Lower leg skin (tissue), 3 donors: ENCODE results near the gene SLC17A3.

Experiments
- POLR2A ChIP-seq, 2 donors: fragments of 450-650 bp; IDR thresholded peaks; one replicate each; pipeline ENCODE4 v1.6.1; 2016 to 2017; ENCODE audit warnings: antibody characterized with exemption in 2 of 2, mild to moderate bottlenecking in 1 of 2, moderate library complexity in 1 of 2
- TF ChIP-seq, protein P1 (sequence below), 3 donors: fragments of 450-650 bp; IDR thresholded peaks; one replicate each; pipeline ENCODE4 v1.5.1; 2016; ENCODE audit warnings: antibody characterized with exemption in 3 of 3, mild to moderate bottlenecking in 3 of 3, moderate library complexity in 2 of 3

DNA sequence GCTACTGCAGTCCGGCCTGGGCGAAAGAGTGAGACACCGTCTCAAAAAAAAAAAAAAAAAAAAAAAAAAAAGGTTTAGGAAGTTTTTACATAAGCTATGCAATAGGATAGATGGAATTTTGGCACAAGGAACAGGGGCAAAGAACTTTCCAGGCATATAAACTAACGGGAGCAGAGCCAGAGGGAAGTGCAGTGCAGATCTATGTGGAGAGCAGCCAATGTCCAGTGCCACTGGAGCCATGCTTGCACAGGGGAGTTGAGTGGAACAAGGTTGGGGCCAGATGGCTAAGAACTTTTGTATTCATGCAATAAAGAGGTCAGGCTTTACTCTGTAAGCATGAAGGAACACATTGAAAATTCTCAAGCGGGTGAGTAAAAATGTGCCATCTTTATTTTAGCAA, 45.6 kb upstream of the SLC17A3 start:
- TF ChIP-seq, protein P1, sequence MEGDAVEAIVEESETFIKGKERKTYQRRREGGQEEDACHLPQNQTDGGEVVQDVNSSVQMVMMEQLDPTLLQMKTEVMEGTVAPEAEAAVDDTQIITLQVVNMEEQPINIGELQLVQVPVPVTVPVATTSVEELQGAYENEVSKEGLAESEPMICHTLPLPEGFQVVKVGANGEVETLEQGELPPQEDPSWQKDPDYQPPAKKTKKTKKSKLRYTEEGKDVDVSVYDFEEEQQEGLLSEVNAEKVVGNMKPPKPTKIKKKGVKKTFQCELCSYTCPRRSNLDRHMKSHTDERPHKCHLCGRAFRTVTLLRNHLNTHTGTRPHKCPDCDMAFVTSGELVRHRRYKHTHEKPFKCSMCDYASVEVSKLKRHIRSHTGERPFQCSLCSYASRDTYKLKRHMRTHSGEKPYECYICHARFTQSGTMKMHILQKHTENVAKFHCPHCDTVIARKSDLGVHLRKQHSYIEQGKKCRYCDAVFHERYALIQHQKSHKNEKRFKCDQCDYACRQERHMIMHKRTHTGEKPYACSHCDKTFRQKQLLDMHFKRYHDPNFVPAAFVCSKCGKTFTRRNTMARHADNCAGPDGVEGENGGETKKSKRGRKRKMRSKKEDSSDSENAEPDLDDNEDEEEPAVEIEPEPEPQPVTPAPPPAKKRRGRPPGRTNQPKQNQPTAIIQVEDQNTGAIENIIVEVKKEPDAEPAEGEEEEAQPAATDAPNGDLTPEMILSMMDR (IDR thresholded peaks at IDR 0.05) = no peak
- TF ChIP-seq POLR2A (IDR thresholded peaks at IDR 0.05) = no peak
